H1 (cell line): ENCODE measurements around the gene C6orf136. TPM values are rescaled to one million over a fixed set of nuclear protein-coding genes. Genes with fewer than 3 reads are reported as not detected.

Experiments
- CBX8 ChIP-seq: fragments of 300-800, 300-1000 bp; sonication (generic); IDR thresholded peaks from 2 replicates; pipeline ENCODE4 v1.7.1; 2016; ENCODE audit warnings: low read depth, low read length, borderline replicate concordance
- GABPA ChIP-seq: IDR thresholded peaks from 2 replicates; pipeline ENCODE4 v1.6.1; 2011; ENCODE audit warnings: mild to moderate bottlenecking, low read length, moderate library complexity, borderline replicate concordance; ENCODE audit not compliant: insufficient read depth
- NANOG ChIP-seq: IDR thresholded peaks from 2 replicates; pipeline ENCODE4 v1.6.1; 2011; ENCODE audit warnings: low read length, low read depth, mild to moderate bottlenecking, inconsistent platforms; ENCODE audit not compliant: insufficient read depth, poor library complexity, severe bottlenecking
- RBBP5 ChIP-seq: IDR thresholded peaks from 2 replicates; pipeline ENCODE4 v1.7.1; 2012; ENCODE audit warnings: low read depth, mild to moderate bottlenecking, inconsistent platforms, low read length, moderate library complexity, borderline replicate concordance
- SIN3A ChIP-seq, 2 experiments: IDR thresholded peaks in 1 of 2; conservative IDR thresholded peaks in 1 of 2; 2 replicates each; pipeline ENCODE4 v1.6.1; 2011 to 2012; ENCODE audit warnings: low read length in 2 of 2, improper control_type of control experiment in 1 of 2, low read depth in 1 of 2, mild to moderate bottlenecking in 1 of 2
- TAF7 ChIP-seq: optimal IDR thresholded peaks from 2 replicates; pipeline ENCODE3; 2011; ENCODE audit warnings: low read depth, mild to moderate bottlenecking, inconsistent platforms, low read length, moderate library complexity, borderline replicate concordance
- polyA plus RNA-seq, 7 experiments: library from polyadenylated mRNA; depleted of rRNA in 3 of 7; stranded (reverse) in 5 of 7; unstranded in 2 of 7; fragments of >200 nt in 5 of 7; fragments of 200-250 nt in 2 of 7; gene quantifications; 1 replicate in 5 of 7; 2 replicates in 1 of 7; 4 replicates in 1 of 7; pipeline versions ENCODE4 v1.2.1 to v1.2.3, GENCODE V29; 2011 to 2013; ENCODE audit warnings: missing spikeins in 2 of 7, mixed read lengths in 2 of 7
- total RNA-seq: library from RNA; stranded (reverse); fragmentation: NEBNext Ultra II Directional; extraction: Animal tissue kit (Norgen Biotek cat#: 25700); gene quantifications from 2 replicates; pipeline ENCODE4 v1.2.1, GENCODE V29; 2021
- TF ChIP-seq, protein P1 (sequence below): IDR thresholded peaks from 2 replicates; pipeline ENCODE4 v1.6.1; 2012; ENCODE audit warnings: inconsistent platforms
- TF ChIP-seq, protein P2 (sequence below): fragments of 300-600 bp; sonication (generic); IDR thresholded peaks from 2 replicates; pipeline ENCODE4 v1.7.1; 2012; ENCODE audit warnings: low read length, moderate library complexity, mild to moderate bottlenecking, inconsistent platforms; ENCODE audit not compliant: insufficient replicate concordance

The C6orf136 gene
- total and polyA plus RNA-seq, 2 of the 8 experiments (the other 6 are each of a cell fraction or from before 2014, with no cell fraction given) = 20.8 to 23.1 TPM

DNA sequence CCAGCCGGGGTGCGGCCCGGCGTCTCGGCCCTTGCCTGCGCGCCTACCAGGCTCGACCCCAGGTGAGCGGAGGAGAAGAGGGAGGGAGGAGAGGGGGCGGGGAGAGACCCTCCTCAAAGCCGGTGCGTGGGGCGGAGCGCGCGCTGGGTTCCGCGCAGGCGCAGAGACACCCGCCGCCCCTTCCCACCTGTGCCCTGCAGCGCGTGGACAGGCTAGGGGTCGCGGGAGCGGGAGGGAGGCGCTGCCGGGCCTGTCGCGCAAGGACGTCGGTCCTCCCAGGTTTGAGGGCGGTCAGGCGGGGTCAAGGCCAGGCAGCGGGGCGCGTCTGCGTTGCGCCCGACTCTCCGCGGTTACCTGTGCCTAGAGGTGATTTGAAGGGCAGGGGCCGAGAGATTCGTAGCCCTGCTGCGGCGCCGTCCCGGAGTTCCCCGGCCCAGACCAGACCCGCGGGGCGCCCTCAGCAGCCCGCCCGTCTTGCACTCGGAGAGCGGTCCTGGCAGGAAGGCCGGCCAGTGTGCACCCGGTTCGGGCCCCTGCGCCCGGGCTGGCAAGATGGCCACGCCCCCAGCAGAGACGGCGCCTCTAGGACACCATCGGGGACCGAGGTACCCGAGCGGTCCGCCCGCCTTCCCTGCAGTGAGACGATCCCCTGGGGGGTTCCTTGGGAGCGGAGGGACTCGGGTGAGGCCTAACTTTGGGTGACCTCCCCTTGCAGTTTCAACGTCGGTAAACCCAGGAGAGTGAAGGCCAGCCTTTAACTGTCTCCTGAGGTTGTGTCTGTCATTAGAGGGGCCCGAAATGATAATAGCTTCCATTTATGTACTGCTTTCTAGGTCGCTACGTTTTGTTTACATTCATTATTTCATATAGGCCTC is 546 bp downstream of the C6orf136 start (continued):
- TF ChIP-seq, protein P1, sequence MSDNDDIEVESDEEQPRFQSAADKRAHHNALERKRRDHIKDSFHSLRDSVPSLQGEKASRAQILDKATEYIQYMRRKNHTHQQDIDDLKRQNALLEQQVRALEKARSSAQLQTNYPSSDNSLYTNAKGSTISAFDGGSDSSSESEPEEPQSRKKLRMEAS = peak; percentile 9; the same call in 1 of the 2 replicates
- TF ChIP-seq SIN3A (conservative IDR thresholded peaks at IDR 0.05 in 1 of 2, IDR thresholded peaks at IDR 0.05 in 1 of 2; ENCODE audit: low read depth in 1 of 2, low read length in 2 of 2) = peak in 1 of 2 experiments; percentile 81; a peak in 2 of 4 replicates
- TF ChIP-seq RBBP5 = peak; percentile 52; the same call in 1 of the 2 replicates
- TF ChIP-seq, protein P2, sequence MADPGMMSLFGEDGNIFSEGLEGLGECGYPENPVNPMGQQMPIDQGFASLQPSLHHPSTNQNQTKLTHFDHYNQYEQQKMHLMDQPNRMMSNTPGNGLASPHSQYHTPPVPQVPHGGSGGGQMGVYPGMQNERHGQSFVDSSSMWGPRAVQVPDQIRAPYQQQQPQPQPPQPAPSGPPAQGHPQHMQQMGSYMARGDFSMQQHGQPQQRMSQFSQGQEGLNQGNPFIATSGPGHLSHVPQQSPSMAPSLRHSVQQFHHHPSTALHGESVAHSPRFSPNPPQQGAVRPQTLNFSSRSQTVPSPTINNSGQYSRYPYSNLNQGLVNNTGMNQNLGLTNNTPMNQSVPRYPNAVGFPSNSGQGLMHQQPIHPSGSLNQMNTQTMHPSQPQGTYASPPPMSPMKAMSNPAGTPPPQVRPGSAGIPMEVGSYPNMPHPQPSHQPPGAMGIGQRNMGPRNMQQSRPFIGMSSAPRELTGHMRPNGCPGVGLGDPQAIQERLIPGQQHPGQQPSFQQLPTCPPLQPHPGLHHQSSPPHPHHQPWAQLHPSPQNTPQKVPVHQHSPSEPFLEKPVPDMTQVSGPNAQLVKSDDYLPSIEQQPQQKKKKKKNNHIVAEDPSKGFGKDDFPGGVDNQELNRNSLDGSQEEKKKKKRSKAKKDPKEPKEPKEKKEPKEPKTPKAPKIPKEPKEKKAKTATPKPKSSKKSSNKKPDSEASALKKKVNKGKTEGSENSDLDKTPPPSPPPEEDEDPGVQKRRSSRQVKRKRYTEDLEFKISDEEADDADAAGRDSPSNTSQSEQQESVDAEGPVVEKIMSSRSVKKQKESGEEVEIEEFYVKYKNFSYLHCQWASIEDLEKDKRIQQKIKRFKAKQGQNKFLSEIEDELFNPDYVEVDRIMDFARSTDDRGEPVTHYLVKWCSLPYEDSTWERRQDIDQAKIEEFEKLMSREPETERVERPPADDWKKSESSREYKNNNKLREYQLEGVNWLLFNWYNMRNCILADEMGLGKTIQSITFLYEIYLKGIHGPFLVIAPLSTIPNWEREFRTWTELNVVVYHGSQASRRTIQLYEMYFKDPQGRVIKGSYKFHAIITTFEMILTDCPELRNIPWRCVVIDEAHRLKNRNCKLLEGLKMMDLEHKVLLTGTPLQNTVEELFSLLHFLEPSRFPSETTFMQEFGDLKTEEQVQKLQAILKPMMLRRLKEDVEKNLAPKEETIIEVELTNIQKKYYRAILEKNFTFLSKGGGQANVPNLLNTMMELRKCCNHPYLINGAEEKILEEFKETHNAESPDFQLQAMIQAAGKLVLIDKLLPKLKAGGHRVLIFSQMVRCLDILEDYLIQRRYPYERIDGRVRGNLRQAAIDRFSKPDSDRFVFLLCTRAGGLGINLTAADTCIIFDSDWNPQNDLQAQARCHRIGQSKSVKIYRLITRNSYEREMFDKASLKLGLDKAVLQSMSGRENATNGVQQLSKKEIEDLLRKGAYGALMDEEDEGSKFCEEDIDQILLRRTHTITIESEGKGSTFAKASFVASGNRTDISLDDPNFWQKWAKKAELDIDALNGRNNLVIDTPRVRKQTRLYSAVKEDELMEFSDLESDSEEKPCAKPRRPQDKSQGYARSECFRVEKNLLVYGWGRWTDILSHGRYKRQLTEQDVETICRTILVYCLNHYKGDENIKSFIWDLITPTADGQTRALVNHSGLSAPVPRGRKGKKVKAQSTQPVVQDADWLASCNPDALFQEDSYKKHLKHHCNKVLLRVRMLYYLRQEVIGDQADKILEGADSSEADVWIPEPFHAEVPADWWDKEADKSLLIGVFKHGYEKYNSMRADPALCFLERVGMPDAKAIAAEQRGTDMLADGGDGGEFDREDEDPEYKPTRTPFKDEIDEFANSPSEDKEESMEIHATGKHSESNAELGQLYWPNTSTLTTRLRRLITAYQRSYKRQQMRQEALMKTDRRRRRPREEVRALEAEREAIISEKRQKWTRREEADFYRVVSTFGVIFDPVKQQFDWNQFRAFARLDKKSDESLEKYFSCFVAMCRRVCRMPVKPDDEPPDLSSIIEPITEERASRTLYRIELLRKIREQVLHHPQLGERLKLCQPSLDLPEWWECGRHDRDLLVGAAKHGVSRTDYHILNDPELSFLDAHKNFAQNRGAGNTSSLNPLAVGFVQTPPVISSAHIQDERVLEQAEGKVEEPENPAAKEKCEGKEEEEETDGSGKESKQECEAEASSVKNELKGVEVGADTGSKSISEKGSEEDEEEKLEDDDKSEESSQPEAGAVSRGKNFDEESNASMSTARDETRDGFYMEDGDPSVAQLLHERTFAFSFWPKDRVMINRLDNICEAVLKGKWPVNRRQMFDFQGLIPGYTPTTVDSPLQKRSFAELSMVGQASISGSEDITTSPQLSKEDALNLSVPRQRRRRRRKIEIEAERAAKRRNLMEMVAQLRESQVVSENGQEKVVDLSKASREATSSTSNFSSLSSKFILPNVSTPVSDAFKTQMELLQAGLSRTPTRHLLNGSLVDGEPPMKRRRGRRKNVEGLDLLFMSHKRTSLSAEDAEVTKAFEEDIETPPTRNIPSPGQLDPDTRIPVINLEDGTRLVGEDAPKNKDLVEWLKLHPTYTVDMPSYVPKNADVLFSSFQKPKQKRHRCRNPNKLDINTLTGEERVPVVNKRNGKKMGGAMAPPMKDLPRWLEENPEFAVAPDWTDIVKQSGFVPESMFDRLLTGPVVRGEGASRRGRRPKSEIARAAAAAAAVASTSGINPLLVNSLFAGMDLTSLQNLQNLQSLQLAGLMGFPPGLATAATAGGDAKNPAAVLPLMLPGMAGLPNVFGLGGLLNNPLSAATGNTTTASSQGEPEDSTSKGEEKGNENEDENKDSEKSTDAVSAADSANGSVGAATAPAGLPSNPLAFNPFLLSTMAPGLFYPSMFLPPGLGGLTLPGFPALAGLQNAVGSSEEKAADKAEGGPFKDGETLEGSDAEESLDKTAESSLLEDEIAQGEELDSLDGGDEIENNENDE = no peak
- TF ChIP-seq NANOG = no peak
- TF ChIP-seq TAF7 = peak; percentile 51
- 0 out of 2 replicates have a peak, but pooled peaks have one; percentile 18 for TF ChIP-seq GABPA
- TF ChIP-seq CBX8 = no peak
